ENCODE data around the gene PARVB. TPM values are rescaled to one million over a fixed set of nuclear protein-coding genes. Genes with fewer than 3 reads are reported as not detected.
"Not testable (repeated sequence)": the region's sequence is repeated elsewhere in the genome, so short reads cannot be mapped to it uniquely, and the experiment has no call there.

The PARVB gene
- polyA plus RNA-seq, 5 donors: 33.0 to 45.3 (median 35.7) TPM

DNA sequence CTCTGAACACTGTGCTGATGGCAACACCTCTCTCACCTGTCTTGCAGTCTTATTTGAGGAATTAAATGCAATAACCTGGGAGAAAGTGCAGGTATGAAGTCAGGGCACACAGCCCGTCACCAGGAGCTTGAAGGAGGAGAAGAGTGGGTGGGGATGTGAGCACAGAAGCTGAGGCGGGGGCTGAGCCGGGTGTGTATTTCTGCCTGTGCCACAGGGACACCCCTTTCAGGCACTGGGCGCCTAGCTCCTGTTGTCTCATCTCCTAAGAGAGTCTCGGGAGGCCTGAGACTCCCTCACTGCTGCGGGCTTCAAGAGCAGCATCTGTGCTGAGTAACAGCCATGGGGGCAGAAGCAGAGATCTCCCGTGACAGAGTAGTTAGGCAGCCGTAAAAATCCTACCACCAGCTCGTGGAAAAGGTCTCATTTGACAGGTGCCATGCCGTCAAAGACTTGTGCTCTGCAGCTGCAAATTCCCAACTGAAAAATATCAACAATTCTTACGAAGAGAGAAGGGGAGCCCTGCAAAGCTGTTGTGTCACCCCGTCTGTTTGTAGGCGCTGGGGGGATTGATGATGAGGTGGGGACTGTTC, 26.8 kb downstream of the PARVB start:
- no peak for DNase-seq

DNA sequence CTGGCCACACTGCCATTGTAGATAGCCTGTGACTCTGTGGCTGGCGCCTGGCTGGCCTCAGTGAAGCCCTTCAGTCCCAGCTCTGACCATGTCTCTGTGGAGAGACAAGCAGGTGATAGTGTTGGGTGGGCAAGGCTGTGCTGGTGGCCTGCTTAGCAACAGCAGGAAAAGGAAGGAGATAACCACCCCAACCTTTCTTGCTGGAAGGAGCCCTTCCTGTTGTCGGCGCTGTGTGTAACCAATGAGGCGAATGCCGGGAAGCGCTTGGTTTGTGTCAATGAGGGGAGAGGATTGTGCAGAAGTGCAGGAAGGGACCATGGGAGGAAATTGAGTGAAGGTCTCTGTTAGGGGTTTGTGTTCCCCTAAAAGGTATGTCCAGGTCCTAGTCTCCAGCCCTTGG, 27.3 kb downstream of the PARVB start:
- no peak for DNase-seq

DNA sequence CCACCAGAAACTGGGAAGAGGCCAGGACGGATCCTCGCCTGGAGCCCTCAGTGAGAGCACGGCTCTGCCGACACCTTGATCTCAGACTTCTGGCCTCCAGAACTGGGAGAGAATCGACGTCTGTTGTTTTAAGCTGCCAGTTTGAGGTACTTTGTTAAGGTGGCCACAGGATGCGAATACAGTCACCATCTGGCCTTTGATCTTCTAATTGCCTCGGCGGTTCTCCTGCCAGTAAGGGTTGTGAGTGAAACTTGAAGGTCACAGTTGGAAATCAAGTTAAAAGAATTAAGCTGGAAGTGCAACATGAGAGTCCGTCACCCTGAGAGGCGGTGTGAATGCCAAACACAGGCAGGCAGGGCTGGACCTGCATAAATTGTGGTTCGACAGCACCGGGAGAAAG, 27.9 kb downstream of the PARVB start:
- DNase-seq: no peak

DNA sequence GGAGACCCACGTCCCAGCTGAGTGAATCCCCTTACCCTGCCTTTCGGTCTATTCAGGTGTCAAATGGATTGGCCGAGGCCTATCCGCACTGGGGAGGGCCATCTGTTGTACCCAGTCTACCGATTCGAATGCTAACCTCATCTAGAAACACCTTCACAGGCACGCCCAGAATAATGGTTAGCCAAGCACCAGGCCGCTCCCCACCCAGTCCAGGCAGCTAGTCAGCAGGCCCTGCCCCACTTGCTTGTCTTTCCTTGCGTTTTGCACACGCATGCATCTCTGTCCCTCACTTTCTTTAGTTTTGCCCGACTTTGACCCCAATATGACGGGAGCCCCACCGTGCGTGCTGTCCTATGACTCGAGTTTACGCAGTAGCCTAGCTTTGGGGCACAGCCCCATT, 31.7 kb downstream of the PARVB start:
- DNase-seq: no peak

DNA sequence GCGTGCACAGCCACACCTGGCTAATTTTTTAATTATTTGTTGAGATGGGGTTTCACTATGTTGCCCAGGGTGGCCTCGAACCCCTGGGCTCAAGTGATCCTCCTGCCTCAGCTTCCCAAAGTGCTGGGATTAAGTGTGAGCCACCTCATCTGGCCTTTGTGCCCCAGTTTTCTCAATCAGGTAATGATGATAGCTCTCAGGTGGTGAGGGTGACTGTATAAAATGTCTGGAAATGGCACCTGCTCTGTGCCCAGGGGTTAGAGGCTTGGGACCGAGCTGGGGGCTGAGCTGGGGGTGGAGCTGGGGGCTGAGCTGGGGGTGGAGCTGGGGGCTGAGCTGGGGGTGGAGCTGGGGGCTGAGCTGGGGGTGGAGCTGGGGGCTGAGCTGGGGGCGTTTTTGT, 32.5 kb downstream of the PARVB start:
- DNase-seq: not testable (repeated sequence)

DNA sequence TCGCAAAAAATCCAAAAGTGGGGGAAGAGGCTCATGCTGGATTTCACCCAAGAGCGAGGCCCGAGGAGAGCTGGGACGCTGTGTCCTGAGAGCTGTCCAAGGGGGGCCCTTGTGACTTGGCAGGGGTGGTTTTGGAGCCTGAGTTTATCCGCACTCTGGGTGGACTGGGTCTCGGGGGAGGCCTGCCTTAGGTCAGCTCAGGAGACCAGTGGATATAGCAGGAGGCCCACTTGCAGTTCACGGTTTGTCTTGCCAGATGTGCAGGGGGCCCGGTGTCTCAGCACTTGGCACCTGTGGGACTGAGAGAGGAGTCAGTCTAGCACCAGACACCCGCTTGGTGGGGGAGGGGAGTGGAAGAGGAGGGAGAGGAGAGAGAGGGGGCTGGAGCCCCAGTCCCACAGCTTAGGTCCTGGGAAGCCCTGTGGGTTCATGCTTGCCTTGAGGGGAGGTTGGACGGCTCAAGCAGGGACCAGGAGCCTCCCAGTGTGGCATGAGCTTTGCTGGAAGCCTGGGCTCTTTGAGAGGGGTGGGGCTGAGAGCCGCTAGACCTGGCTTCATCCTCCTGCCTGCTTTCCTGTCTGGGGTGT, 33.4 kb downstream of the PARVB start:
- no peak for DNase-seq

DNA sequence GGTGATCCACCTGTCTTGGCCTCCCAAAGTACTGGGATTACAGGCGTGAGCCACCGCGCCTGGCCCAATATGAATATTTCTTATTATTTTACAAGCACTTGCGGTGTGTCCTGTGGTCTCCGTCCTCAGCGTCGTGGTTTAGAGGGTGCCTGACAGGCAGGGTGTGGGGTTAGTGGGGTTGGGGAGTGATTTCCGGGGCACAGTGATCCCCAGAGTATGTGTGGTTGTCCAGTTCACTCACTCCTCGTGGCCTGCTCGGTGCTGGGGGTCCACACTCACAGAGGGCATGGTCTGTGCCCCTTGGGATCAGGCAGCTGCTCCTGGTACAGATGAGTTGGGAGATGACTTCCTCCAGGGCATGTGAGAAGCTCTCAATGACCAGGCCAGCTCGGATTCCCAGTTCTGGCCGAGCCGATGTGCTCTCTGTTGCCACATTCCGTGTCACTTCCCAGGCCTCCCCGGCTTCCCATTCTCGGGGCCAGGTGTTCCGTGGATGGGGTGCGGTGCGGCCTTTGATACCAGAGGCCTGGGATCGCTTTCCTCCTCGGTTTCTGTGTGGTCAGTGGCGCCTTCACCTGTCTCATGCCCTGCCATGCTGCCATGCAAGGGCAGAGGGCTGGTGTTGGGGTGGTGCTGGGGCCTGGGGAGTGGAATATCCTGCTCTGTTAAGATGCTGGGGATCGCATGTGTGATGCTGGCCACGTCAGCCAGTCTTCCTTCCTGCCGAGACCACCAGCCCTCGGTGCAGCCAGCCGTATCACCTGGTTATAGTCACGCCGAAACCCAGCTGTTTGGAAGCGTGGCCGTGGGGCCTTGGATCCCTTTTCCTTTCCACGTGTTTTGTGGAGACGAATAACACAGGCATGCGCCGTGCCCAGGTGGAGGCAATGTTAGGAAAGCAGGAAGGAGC, 39.6 kb downstream of the PARVB start:
- no peak for DNase-seq

DNA sequence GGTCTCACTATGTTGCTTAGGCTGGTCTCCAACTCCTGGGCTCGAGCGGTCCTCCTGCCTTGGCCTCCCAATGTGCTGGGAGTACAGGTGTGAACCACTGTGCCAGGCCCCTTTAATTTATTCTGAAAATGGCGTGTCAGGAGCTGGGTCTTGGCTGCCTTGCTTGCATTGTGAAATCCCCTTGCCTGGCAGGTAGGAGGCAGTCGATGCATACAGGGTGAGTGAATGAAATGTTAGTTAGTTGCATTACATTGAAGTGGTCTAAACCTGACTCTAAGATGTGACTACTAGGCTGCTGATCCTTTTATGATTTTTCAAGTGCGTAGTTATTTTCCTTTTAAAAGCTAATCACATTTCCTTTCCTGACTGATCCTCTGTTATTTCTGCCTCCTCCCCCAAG, 42.9 kb downstream of the PARVB start:
- DNase-seq: no peak

DNA sequence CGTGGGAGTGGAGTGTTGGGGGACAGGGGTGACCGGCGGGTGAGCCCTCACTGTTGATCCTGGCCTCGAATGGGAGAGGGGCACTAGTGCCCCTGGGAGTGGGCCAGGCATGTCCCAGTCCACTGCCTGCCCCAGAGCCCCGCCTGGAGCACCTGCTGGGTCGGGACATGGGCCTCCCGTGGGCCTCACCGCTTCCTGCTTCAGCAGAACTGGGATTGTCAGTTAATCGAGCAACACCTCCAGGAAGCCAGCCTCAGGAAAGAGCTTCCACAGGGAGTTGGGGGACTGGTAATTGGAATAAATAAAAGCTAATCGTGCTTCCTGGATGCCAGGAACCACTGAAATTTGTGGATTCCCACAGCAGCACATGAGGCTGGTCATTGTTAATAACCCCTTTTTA, 43.8 kb downstream of the PARVB start:
- no peak for DNase-seq

DNA sequence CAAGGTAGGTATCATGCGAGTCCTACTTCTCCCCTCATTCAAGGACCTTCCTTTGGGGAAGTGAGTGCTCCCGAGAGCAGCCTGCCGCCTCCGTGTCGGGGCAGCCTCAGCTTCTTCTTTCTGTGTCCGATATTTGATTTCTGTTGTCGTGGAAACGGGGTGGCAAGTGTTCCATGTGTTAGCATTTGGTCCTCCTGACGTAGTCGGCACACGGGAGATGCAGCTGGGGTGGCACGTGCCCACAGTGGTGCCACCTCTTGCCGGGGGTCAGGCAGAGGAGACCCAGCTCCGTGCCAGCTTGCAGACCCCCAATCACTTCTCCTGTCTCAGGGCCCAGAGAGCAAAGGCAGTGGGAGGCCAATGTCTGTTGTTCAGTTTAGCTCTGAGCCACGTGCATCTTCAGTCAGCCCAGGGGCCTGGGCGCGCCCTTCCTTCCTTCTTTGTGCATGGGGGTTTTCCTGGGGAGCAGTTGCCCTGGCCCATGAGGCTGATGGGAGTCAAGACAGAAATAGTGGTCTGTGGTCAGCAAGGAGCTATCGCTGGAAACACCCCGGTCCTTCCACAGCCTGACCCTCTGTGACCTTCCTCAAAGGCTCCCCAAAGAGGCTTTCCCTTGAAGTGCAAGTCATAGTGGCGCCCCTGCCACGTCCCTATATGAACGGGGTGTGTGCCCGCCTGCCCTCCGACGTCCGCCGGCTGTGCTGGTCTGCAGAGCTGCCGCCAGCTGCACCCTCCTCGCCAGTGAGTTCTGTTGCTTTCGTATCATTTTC, 44.5 kb downstream of the PARVB start:
- no peak for DNase-seq

DNA sequence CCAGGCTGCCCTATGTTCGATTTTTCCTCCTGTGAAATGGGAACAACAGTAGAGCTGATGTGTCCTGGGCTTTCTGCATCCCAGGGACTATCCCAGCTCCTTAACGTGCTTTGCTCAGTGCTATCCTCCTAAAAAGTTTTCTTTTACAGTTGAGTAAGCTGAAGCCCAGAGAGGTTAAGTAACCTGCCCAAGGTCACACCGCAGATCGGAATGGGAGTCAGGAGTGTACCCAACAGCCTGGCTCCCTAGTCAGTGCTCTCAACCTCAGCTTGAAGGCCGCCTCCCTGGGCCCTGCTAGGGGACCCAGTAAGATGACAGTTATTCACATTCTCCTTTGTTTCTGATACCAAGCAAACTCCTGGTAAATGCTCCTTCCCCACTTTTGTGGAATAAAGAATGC, 45.9 kb downstream of the PARVB start:
- no peak for DNase-seq

DNA sequence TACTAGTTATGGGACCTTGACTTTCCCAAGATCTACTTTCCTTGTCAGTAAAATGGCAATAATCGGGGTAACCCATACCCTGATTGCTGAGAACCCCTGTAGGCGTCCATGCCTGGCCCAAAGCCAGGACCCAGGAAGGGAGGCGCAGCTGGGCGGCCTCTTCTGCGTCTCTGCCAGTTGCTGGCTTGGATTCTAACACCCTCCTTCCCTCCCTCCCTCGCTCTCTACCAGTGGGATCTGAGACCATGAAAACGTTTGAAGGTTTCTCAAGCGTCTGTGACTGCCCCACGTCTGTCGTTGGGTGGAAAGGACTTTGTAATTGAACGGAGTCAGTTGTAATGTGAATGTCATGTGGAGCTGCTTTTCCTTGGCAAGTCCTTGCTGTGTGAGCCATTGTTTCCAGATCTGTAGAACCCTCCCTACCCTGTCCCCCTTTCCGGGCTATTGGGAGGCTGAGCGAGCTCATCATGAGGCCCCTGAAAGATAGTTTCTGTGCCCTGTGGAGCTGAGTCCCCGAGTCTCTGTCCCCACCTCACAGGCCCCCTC, 47.8 kb downstream of the PARVB start:
- no peak for DNase-seq

DNA sequence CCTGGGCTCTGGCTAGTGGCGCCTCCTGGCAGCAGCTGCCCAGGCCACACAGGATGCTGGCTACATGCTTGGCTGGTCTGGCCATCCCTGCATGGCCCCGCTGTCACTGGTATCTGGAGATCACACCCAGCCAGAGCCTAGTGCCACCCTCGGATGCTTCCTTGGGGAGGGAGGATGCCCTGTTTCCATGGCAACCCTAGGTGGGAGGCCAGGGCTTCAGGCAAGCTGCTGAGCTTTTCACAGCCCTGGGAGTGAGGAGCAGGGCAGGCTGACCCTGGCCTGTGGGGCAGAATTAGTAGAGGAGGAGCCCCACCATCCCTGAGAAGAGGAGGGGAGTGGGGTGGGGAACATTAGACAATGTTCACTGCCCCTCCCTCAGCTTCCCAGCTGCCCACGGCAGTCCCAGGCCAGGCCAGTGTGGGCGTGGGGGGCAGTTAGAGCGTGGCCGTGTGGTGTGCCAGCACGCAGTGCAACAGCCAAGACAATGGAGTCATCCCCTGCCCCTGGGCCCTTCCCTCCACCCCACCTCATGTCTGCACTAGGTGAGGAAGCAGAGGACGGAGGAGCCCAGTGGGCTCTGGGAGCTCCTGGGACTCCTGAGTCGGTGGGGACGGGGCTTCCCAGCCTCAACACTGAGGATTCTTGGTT, 50.4 kb downstream of the PARVB start:
- no peak for DNase-seq

DNA sequence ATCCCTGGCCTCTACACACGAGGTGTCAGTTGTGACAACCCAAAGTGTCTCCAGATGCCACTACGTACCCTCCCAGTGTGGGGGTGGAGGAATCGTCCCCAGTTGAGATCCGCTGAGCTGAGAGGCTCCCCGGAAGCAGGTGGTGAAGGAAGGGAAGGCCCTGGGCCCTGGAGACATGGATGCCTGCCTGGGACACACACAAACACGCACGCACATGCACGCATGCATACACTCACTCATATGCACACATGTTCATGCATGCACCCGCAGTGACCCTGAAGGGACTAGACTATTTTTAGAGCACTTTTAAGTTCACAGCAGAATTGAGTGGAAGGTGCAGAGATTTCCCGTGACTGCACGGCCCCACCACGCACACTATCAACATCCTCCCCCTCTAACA, 50.9 kb downstream of the PARVB start:
- no peak for DNase-seq

DNA sequence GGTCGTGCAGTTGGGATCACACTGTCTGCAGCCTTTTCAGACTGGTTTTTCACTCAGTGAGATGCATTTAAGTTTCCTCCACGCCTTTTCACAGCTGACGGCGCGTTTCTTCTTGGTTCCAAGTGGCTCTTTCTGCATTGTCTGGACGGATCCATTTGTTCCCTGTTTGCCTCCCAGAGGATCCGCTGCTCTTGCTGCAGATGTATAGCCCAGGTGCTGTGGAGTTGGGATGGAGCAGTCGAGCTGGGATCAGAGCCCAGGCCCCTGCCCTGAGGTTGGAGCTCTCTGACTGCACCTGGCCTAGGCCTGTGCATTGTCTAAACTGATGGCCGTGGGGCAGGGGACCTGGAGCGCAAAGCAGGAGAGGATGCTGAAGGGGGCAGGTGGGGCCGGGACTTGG, 51.6 kb downstream of the PARVB start:
- DNase-seq: no peak

DNA sequence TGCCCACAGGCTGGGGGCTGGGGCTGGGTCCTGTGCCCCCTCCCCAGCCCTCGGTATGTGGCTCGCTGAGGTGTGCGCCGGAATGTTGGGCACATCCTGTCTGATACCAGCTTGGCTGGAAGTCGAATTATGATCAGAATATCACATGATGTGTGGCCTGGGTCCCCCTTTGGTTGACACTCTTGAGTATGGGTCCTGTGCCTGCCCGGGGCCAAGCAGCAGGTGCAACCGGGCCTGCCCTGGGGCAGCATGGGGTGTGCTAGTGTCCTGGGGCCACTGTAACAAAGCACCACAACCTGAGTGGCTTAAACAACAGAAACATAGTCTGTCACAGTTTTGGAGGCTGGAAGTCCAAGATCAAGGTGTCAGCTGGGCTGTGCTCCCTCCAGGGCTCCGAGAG, 52.7 kb downstream of the PARVB start:
- DNase-seq: no peak

DNA sequence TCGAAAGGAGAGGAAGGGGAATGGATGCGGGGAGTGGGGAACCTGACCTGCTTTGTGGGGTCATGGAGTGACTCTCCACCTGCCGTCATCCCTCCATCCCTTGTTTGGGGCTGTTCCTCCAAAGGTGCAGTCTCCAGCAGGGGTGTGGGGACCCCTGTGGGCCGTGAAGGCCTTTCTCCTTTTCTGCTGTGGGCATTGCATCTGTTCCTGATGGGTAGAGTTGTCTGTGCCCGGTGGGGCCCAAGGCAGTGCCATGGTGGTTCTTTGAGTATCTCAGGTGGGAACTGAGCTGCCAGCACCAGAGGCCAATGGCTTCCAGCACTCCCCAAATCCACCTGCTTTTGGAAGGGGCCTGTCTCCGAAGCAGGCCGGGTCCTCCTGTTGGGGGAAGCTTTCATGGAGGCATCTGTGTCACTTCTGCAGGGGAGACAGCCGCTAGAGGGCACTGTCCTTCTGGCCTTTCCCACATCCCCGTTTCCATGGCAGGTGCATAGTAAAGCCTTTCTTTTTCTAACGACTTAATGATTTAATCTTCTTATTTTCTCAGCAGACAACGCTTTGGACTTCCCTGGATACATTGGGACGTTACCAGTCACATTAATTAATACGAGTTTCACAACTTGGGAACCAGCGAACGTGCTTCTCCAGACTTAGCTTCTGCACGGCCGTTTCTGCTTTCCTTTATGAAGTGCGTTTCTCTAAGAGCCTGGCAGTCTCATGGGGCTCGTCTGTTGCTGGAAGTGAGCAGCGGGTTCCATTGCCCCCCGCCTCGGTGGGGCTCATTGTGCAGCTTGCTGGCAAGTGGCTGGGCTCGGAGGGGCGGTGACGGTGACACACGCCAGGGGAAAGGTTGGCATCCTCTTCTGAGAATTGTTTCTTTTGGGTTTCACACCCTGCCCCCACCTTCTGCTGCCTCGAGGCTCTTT, 57.1 kb downstream of the PARVB start:
- peak; percentile 47 to 68 for DNase-seq

DNA sequence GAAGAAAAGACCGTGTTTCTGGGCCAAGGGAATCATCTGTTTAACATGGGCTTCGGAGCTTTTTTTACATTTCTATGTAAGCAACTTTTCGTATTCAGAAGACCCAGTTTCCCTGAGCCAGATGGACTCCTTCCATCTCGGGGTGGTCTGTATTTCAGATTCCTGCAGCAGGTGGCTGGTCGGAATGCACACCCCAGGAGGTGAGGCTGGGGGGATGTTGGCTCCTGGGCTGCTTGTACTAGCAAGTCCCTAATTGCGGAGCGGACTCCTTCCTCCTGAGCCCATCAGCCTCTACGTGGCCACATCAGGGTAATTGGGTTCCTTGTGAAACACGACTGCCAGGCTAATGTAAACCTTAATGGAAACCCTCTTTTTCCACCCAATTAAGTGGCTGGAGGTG, 58.7 kb downstream of the PARVB start:
- DNase-seq: no peak

DNA sequence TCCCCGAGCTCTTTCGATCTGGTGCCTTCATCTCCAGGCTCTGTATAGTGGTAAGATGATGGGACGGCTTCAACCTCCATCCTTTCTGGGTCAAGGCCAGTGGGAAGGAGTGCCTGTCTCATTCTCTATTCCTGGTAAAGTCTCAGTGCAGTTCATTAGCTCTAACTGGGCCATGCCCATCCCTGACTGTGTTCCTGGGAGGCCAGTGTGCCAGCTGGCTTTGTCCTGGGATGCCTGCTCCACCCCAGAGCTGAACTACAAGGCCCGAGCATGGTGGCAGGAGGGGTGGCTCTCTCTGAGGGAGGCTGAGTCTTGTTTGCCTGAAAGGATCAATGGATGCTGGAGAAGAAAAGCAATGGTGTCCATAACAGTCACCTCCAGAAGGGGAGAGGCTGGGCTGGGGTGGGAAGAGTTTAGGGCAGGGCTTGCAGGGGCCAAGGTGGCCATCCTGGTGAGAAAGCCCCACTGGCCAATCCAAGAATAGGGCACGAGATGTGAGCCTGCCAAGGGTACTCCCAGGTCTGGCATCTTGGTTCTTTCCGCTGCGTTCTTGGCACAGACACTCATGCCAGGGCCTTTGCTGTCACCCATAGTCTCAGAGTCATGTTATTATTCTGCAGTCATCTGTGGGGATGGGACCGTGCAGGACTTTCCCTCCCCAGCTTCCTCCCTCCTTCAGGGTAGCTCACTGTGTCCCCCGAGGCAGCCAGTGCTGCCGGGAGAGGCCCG, 60.1 kb downstream of the PARVB start:
- DNase-seq: no peak
